ENCODE data around the gene MAMSTR.
A peak's percentile ranks its signal among the peaks of the same experiment; 100 is the strongest.
"Not testable (repeated sequence)": the region's sequence is repeated elsewhere in the genome, so short reads cannot be mapped to it uniquely, and the experiment has no call there.

MAMSTR gene

DNA sequence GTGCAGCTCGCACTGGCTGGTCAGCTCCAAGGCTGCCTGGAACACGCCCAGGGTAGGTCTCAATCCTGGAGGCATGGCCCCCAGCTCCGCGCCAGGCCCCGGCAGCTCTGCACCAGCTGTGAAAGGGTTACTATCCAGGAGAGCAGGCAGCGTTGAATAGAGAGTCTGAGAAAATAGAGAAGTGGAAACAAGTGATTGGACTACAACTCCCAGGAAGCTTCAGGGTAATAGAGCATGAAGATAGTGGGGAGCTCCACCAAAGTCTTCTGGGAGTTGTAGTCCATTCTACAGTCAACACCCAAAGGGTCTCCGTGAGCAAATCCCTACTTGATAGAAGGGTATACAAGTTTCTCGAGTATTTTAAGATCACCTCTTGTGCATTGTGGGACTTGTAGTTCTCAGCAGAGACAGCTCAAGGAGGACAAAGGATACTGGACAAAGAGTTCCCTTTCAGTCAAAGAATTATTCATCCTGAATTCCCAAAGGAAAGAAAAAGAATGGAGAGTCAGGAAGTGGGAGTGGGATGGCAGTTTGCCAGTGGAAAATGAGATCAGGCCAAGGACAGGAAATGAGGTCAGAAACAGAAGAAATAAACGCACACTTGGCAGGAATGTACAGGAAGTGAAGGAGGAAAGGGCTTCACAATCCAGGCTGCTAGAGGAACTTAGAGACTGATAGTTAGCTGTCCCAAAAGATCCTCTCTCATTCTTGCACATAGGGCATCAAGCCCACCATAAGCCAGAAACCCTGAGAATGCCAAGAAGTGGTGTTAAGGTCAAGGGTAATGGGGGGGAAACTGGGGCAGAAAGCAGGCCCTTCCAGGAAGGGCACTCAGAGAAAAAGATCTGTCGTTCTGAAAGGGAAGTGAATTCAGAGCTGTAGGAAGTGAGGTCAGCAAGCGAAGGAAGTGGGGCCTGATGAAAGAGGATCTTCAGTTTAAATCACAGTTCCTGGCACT is 5.5 kb upstream of the MAMSTR start:
- TF ChIP-seq, protein P1, sequence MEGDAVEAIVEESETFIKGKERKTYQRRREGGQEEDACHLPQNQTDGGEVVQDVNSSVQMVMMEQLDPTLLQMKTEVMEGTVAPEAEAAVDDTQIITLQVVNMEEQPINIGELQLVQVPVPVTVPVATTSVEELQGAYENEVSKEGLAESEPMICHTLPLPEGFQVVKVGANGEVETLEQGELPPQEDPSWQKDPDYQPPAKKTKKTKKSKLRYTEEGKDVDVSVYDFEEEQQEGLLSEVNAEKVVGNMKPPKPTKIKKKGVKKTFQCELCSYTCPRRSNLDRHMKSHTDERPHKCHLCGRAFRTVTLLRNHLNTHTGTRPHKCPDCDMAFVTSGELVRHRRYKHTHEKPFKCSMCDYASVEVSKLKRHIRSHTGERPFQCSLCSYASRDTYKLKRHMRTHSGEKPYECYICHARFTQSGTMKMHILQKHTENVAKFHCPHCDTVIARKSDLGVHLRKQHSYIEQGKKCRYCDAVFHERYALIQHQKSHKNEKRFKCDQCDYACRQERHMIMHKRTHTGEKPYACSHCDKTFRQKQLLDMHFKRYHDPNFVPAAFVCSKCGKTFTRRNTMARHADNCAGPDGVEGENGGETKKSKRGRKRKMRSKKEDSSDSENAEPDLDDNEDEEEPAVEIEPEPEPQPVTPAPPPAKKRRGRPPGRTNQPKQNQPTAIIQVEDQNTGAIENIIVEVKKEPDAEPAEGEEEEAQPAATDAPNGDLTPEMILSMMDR (IDR thresholded peaks at IDR 0.05; ENCODE audit: borderline replicate concordance, control extremely low read depth, extremely low read depth, insufficient read depth, missing control alignments) = no peak
- peak; percentile 78 for DNase-seq (ENCODE audit: low spot score)
- in situ Hi-C loops (cut with MboI; ENCODE audit: low sequenced_read_pairs, unreplicated experiment) = no loop called here

DNA sequence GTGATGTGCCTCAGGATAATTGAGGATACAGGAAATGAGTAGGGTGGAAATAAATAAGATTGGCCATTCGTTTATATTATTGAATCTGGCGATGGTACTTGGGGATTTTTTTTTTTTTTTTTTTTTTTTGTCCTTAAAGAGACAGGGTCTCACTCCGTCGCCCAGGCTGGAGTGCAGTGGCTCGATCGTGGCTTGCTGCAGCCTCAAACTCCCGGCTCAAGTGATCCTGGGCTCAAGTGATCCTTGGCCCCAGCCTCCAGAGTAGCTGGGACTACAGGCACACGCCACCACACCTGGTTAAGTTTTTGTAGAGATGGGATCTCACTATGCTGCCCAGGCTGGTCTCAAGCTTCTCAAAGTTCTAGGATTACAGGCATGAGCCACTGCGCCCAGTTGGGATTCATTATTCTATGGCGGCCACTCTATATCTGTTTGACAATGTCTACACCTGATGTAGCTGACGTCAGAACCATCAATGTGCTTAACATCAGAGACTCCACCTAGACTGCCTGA is 2.7 kb upstream of the MAMSTR start:
- no peak for DNase-seq (ENCODE audit: low spot score)
- in situ Hi-C loops (cut with MboI; ENCODE audit: low sequenced_read_pairs, unreplicated experiment) = no loop called here

DNA sequence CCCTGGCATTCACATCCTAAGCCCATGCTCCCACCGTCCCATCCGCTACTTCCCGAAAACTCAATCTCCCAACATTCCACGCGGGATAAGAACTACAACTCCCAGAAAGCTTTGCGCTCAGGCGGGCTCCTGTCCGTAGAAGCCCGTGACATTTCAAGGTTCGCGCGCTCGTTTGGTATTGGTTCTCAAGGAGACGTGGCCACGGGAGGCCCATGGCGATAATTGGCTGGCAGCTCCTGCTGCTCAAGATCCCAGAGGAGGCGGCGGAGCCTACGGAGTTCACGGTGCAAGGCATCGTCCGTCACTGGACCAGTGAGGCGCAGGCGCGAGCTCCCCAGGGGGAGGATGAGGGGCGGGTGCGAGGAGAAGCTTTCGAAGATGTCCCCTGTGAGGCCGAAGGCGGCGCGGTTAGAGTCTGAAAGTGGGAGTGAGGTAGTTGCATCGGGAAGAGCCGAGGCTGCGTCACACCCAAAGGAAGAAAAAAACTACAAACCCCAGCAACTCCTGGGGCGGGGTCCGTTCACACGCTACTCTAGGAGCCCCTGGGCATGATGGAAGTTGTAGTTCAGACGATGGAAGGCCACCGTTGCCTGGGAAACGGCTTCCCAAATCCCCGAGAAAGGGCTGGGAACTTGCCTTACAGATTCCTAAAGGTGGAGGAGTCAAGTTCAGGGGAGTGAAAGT is 1.2 kb upstream of the MAMSTR start:
- peak; percentile 96 for DNase-seq (ENCODE audit: low spot score)
- in situ Hi-C loops (cut with MboI; ENCODE audit: low sequenced_read_pairs, unreplicated experiment) = no loop called here

More for the DNA sequence above, 2.7 kb upstream of the MAMSTR start:
- TF ChIP-seq, protein P1 (IDR thresholded peaks at IDR 0.05; ENCODE audit: borderline replicate concordance, control extremely low read depth, extremely low read depth, insufficient read depth, missing control alignments) = no peak

DNA sequence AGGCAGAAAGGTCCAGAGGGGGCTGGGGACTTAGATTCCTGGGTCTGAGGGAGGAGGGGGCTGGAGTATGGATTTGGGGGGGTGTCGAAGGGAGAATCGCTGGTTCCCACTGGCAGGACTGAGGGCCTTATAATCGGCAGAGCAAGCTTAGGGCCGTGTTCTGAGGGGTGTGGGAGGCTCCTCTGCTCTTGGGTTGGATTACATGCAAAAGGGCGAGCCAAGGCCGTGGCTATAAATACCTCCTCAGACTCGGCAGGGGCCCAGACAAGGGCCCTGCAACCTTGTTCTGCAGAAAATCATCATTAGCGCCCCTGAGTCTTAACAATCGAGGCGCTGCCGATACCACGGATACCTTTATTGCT is 707 bp upstream of the MAMSTR start:
- in situ Hi-C loops (cut with MboI; ENCODE audit: low sequenced_read_pairs, unreplicated experiment) = no loop called here
- no peak for DNase-seq (ENCODE audit: low spot score)
- TF ChIP-seq, protein P1 (IDR thresholded peaks at IDR 0.05; ENCODE audit: borderline replicate concordance, control extremely low read depth, extremely low read depth, insufficient read depth, missing control alignments) = no peak

More for the DNA sequence above, 1.2 kb upstream of the MAMSTR start:
- TF ChIP-seq, protein P1 (IDR thresholded peaks at IDR 0.05; ENCODE audit: borderline replicate concordance, control extremely low read depth, extremely low read depth, insufficient read depth, missing control alignments) = no peak

DNA sequence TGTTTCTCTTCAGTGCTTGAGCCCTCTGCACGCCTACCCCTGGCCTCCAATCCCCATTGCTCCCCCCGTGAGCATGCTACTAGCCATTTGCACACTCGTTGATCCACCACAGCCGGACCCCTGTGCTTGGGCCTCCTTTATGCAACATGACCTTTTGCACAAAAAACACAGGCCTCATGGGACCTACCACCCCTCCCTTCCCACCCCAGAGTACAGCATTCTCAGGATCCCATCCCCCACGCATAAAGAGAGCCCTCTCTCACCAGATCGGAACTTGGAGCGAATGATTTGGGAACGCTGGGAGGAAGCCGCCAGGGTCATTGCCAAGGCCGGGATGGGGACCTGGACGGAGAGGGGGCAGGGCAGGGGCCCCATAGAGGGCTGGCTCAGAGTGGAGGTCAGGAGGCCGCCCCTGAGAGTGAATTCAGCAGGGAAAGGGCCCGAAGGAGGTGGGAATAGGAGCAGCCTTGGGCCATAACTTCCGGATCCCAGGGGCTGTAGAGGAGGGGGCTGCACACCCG is 754 bp downstream of the MAMSTR start:
- in situ Hi-C loops (cut with MboI; ENCODE audit: low sequenced_read_pairs, unreplicated experiment) = no loop called here
- TF ChIP-seq, protein P1 (IDR thresholded peaks at IDR 0.05; ENCODE audit: borderline replicate concordance, control extremely low read depth, extremely low read depth, insufficient read depth, missing control alignments) = no peak
- no peak for DNase-seq (ENCODE audit: low spot score)

GRCh38 chr19:48718106-48718505 is 1.4 kb downstream of the MAMSTR start:
- DNase-seq (ENCODE audit: low spot score); in situ Hi-C loops (cut with MboI; ENCODE audit: low sequenced_read_pairs, unreplicated experiment): not testable (repeated sequence)

All from GM13976 (cell line).